Endothelial cell (in vitro differentiated cells): ENCODE data around the gene STRADB. TPM values are rescaled to one million over a fixed set of nuclear protein-coding genes. Genes with fewer than 3 reads are reported as not detected.

Experiments
- DNase-seq: peaks from one replicate; pipeline ENCODE4 v3.0.0; 2021; ENCODE audit warnings: low spot score
- H3K27ac Mint-ChIP-seq: one replicate; pipeline ENCODE4 v1.8.0; 2021; ENCODE audit warnings: mixed read lengths, inconsistent platforms; ENCODE audit not compliant: unreplicated experiment
- H3K27me3 Mint-ChIP-seq: one replicate; pipeline ENCODE4 v1.8.0; 2021; ENCODE audit warnings: mild to moderate bottlenecking, moderate library complexity, mixed read lengths, inconsistent platforms; ENCODE audit not compliant: unreplicated experiment
- H3K36me3 Mint-ChIP-seq: one replicate; pipeline ENCODE4 v1.8.0; 2021; ENCODE audit warnings: mild to moderate bottlenecking, low read depth, mixed read lengths, inconsistent platforms; ENCODE audit not compliant: unreplicated experiment
- H3K4me1 Mint-ChIP-seq: one replicate; pipeline ENCODE4 v1.8.0; 2021; ENCODE audit warnings: mild to moderate bottlenecking, mixed read lengths, inconsistent platforms; ENCODE audit not compliant: unreplicated experiment
- H3K4me3 Mint-ChIP-seq: one replicate; pipeline ENCODE4 v1.8.0; 2021; ENCODE audit warnings: mild to moderate bottlenecking, mixed read lengths, inconsistent platforms; ENCODE audit not compliant: unreplicated experiment
- H3K9me3 Mint-ChIP-seq: one replicate; pipeline ENCODE4 v1.8.0; 2021; ENCODE audit warnings: mixed read lengths, inconsistent platforms; ENCODE audit not compliant: unreplicated experiment
- CTCF ChIP-seq: fragments of 200-600 bp; sonication (generic); IDR thresholded peaks from one replicate; pipeline ENCODE4 v1.5.0; 2021; ENCODE audit warnings: antibody characterized with exemption; ENCODE audit not compliant: unreplicated experiment
- total RNA-seq: library from RNA; stranded (reverse); fragmentation: NEBNext Ultra II Directional; extraction: Animal tissue kit (Norgen Biotek cat#: 25700); gene quantifications from one replicate; pipeline ENCODE4 v1.2.1, GENCODE V29; 2021; ENCODE audit not compliant: unreplicated experiment

The STRADB gene
- total RNA-seq, 1 donor from 2014 or later, result 18.5 TPM

GRCh38 chr2:201413143-201413542, 38.4 kb upstream of the STRADB start:
- Mint-ChIP-seq H3K9me3 (no peaks in the 10 kb centered on the region), H3K4me1 (no peaks in the 10 kb centered on the region), H3K27ac (no peak overlapping the region), H3K36me3 (peaks cover 3% of the 10 kb centered on the region), H3K4me3 (no peak overlapping the region), H3K27me3 (no peaks in the 10 kb centered on the region)
- no peak for DNase-seq
- TF ChIP-seq CTCF, result no peak

- Mint-ChIP-seq H3K4me1 (no peaks in the 10 kb centered on the region), H3K36me3 (peaks cover 3% of the 10 kb centered on the region), H3K9me3 (no peaks in the 10 kb centered on the region), H3K27me3 (no peaks in the 10 kb centered on the region), H3K27ac (no peak overlapping the region), H3K4me3 (no peak overlapping the region)
- no peak for DNase-seq
- TF ChIP-seq CTCF, result no peak
These were observed 38.0 kb upstream of the STRADB start for GRCh38 chr2:201413552-201413951.

GRCh38 chr2:201414099-201415023, 37.2 kb upstream of the STRADB start:
- Mint-ChIP-seq H3K4me3 (no peak overlapping the region), H3K4me1 (no peaks in the 10 kb centered on the region), H3K9me3 (no peaks in the 10 kb centered on the region), H3K36me3 (peaks cover 3% of the 10 kb centered on the region), H3K27me3 (no peaks in the 10 kb centered on the region), H3K27ac (no peak overlapping the region)
- no peak for TF ChIP-seq CTCF
- no peak for DNase-seq

- Mint-ChIP-seq H3K27ac (no peak overlapping the region), H3K4me3 (no peak overlapping the region), H3K4me1 (no peaks in the 10 kb centered on the region), H3K36me3 (peaks cover 3% of the 10 kb centered on the region), H3K9me3 (no peaks in the 10 kb centered on the region), H3K27me3 (no peaks in the 10 kb centered on the region)
- no peak for TF ChIP-seq CTCF
- no peak for DNase-seq
These were observed 36.4 kb upstream of the STRADB start for GRCh38 chr2:201415149-201415548.

- no peak for TF ChIP-seq CTCF
- DNase-seq, result no peak
- Mint-ChIP-seq H3K27me3 (no peaks in the 10 kb centered on the region), H3K36me3 (no peaks in the 10 kb centered on the region), H3K4me3 (no peak overlapping the region), H3K9me3 (no peaks in the 10 kb centered on the region), H3K27ac (no peak overlapping the region), H3K4me1 (no peaks in the 10 kb centered on the region)
These were observed 32.4 kb upstream of the STRADB start for GRCh38 chr2:201419057-201419635.
